Activated CD8-positive, alpha-beta memory T cell treated with anti-CD3 and anti-CD28 coated beads, Interleukin-2, amount 50 U/mL, for 48 hours (primary cell): ENCODE measurements around the gene TYROBP.
A peak's percentile ranks its signal among the peaks of the same experiment; 100 is the strongest.

Experiments used
- DNase-seq: peaks from one replicate; pipeline ENCODE4 v3.0.0-alpha.2; 2020

TYROBP gene

GRCh38 chr19:35869327-35870123 is 38.6 kb downstream of the TYROBP start:
- DNase-seq = peak; percentile 91

- DNase-seq = no peak
Measured at GRCh38 chr19:35868823-35869326, 39.2 kb downstream of the TYROBP start.

- peak; percentile 86 for DNase-seq
Measured at GRCh38 chr19:35868172-35868822, 39.8 kb downstream of the TYROBP start, which contains the start of gene APLP1. Gene APLP1 (plus strand): TSS chr19:35868574. CDS start chr19:35868637, 63 bp downstream.

GRCh38 chr19:35863018-35863417 is 45.1 kb downstream of the TYROBP start:
- no peak for DNase-seq

GRCh38 chr19:35862528-35862927 is 45.6 kb downstream of the TYROBP start:
- no peak for DNase-seq

- DNase-seq = no peak
Measured at GRCh38 chr19:35861640-35862160, 46.4 kb downstream of the TYROBP start.

- no peak for DNase-seq
Measured at GRCh38 chr19:35860818-35861639, 47.1 kb downstream of the TYROBP start.

- DNase-seq = no peak
Measured at GRCh38 chr19:35860436-35860817, 47.7 kb downstream of the TYROBP start.

GRCh38 chr19:35859414-35859813 is 48.7 kb downstream of the TYROBP start:
- DNase-seq = no peak

- DNase-seq = no peak
Measured at GRCh38 chr19:35858311-35858710, 49.8 kb downstream of the TYROBP start.

- DNase-seq = peak; percentile 75
Measured at GRCh38 chr19:35856546-35857149, 51.4 kb downstream of the TYROBP start, which contains the start of gene KIRREL2. Gene KIRREL2 (plus strand): TSS chr19:35856911. CDS start chr19:35857120, 209 bp downstream.
